OCI-M1 (cell line): ENCODE measurements around the gene ZDHHC17.

Experiments used
- DNase-seq: peaks from one replicate; lab custom pipeline; 2025; lab: John Stamatoyannopoulos, UW

The ZDHHC17 gene

GRCh38 chr12:76820888-76821482 is 57.1 kb downstream of the ZDHHC17 start:
- peak; percentile 29 for DNase-seq

- no peak for DNase-seq
Measured at GRCh38 chr12:76830436-76830835, 66.5 kb downstream of the ZDHHC17 start.

GRCh38 chr12:76836633-76837032 is 72.7 kb downstream of the ZDHHC17 start:
- DNase-seq, result no peak

- DNase-seq, result no peak
Measured at GRCh38 chr12:76847260-76847659, 83.3 kb downstream of the ZDHHC17 start.

GRCh38 chr12:76848132-76848531 is 84.2 kb downstream of the ZDHHC17 start:
- DNase-seq, result no peak

- DNase-seq, result no peak
Measured at GRCh38 chr12:76852106-76852505, 88.2 kb downstream of the ZDHHC17 start.

- no peak for DNase-seq
Measured at GRCh38 chr12:76855271-76855670, 91.4 kb downstream of the ZDHHC17 start.

- no peak for DNase-seq
Measured at GRCh38 chr12:76856018-76856644, 92.2 kb downstream of the ZDHHC17 start.

- DNase-seq, result peak; percentile 92
Measured at GRCh38 chr12:76859611-76860010, 95.7 kb downstream of the ZDHHC17 start.

- peak; percentile 38 for DNase-seq
Measured at GRCh38 chr12:76860256-76860655, 96.3 kb downstream of the ZDHHC17 start.

- no peak for DNase-seq
Measured at GRCh38 chr12:76863005-76863670, 99.2 kb downstream of the ZDHHC17 start.

GRCh38 chr12:76863837-76864236 is 99.9 kb downstream of the ZDHHC17 start:
- DNase-seq, result no peak

- no peak for DNase-seq
Measured at GRCh38 chr12:76864791-76865400, 101.0 kb downstream of the ZDHHC17 start.

GRCh38 chr12:76866151-76866567 is 102.2 kb downstream of the ZDHHC17 start:
- no peak for DNase-seq

- DNase-seq, result no peak
Measured at GRCh38 chr12:76866726-76867125, 102.8 kb downstream of the ZDHHC17 start.

- peak; percentile 29 for DNase-seq
Measured at GRCh38 chr12:76871082-76871481, 107.2 kb downstream of the ZDHHC17 start.

- DNase-seq, result no peak
Measured at GRCh38 chr12:76871742-76872141, 107.8 kb downstream of the ZDHHC17 start.

GRCh38 chr12:76872415-76872814 is 108.5 kb downstream of the ZDHHC17 start:
- DNase-seq, result no peak

GRCh38 chr12:76874027-76874426 is 110.1 kb downstream of the ZDHHC17 start:
- DNase-seq, result no peak

GRCh38 chr12:76874491-76875190 is 110.7 kb downstream of the ZDHHC17 start:
- DNase-seq, result no peak

GRCh38 chr12:76876696-76877229 is 112.8 kb downstream of the ZDHHC17 start:
- no peak for DNase-seq
